CMK (cell line): ENCODE measurements around the gene ZBP1.

Experiments used
- DNase-seq: peaks from one replicate; pipeline ENCODE4 v3.0.0-alpha.2; 2010; ENCODE audit warnings: low read depth

The ZBP1 gene

DNA sequence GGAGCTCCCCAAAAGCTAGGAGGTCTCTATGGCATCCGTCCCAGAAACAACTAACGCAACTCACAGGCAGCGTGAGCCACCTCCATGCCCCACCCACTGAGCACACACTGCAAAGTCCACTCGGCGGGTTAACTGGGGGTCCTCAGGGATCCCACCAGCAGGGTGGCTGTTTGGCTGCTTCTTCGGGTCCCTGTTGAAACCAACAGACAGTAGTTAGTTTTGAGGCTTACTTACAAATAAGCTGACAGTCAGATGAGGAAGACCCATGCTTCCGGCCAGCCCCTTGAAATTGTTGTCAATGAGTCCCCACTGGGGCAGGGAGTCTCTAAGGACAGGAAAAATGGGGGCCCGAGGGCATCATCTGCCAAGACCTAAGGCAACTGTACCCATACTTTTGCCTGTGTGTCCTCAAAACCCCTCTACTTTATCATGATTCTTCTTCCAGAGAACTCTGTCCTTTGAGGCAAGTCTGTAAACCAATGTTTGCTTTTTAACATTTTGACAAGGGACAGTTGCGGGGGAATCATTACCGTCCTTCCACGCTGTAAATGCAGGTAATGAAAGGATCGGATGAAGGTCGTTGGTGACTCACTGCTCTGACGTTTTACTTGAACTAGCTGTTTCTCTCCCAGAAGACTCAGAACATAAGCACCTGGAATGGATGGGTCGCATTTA lies 61.5 kb downstream of the ZBP1 start:
- no peak for DNase-seq

DNA sequence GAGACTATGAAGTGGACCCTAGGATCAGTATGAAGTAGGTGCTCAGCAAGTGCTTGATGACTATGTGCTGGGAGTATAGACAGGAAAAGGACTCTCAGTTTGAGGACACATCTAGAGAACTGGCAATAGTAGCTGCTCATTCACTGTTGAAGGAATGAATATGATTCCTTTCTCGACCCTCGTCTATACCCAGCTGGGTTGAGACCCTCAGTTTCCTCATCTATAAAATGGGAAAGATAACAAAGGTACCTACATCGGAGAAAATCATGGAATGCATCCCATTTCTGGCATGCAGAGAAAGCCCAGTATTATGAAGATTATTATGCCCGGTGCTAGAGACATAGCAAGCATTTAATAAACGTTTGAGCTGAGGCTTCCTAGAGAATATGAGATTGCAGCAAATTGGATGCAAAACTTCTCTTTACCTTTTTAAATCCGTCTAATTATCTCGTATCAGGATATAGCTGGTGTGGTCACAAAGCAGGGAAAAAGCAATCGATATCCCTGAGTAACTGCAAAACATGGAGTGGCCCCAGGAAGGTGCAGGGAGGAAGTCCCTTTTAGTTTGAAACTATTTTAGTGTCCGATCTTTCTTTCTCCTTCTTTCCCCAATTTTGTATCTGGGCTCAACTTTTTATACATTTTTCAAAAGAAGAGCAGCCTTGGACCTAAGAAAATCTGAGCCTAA lies 62.2 kb downstream of the ZBP1 start:
- DNase-seq, result no peak

DNA sequence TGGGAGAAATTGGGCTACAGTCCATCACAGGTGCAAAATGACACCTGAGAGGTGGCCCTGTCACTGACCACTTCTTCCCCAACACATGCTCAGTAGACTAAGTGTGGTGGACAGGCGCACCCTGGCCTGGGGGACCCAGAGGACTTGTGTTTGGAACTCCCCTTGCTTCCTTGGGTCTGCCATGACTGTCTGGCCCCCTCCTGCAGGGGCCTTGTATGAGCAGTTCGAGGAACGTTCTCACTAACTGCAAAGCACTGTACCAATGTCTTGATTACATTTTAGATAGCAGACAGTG lies 63.3 kb downstream of the ZBP1 start:
- DNase-seq, result no peak

DNA sequence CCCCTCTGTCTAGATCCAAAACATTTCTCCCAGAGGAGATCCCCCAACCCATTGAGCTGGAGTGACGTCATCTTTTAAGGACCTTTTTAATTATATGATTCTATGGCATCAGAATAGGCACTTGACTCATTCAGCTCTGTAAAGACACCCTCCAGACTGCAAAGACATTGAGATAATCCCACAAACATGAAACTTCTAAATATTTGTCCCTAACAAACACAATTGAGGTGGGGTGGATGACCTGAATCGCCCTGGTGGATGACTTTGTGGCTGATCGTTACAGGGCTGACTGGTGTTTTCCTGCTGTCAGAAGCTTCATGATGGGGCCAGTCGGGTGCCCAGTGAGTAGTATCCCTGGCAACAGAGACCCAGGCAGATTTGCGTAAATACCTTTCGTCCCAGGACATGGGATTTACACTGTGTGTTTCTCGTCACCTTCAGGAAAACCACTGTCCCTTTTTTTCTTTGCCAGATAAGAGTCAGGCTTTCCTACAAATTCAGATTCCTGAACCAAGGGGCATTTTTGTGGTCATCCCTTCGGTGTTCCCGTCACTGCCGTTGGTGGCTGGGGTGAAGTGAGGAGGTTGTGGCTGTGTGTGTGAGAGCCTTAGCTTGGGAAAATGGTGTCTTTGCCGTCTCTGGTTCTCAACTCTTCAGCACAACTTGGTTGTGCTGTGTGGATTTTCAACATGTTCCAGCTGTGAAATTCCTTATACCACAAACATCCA lies 64.6 kb downstream of the ZBP1 start:
- no peak for DNase-seq
